GM18873 (cell line): ENCODE results near the gene TK2.
"Not testable (repeated sequence)": the region's sequence is repeated elsewhere in the genome, so short reads cannot be mapped to it uniquely, and the experiment has no call there.

Source experiments
- ATAC-seq: cut with Tn5 transposase; IDR thresholded peaks from one replicate; pipeline ENCODE4 v1.9.1; 2021; ENCODE audit warnings: mild to moderate bottlenecking, moderate library complexity, moderate number of reproducible peaks; ENCODE audit not compliant: unreplicated experiment, low FRiP score

TK2 gene

GRCh38 chr16:66549284-66550131 lies at the start of gene TK2:
Gene TK2, minus strand, starts transcription at chr16:66550122. Its CDS starts 61 bp downstream, at chr16:66550061.
- no peak for ATAC-seq

GRCh38 chr16:66598111-66598510 lies 48.2 kb upstream of the TK2 start:
- ATAC-seq = no peak

GRCh38 chr16:66596986-66597848 lies 47.3 kb upstream of the TK2 start:
- no peak for ATAC-seq

GRCh38 chr16:66596559-66596958 lies 46.6 kb upstream of the TK2 start:
- not testable (repeated sequence) for ATAC-seq

- ATAC-seq = no peak
Measured at GRCh38 chr16:66594739-66595138, 44.8 kb upstream of the TK2 start.

GRCh38 chr16:66592814-66593213 lies 42.9 kb upstream of the TK2 start:
- no peak for ATAC-seq

- no peak for ATAC-seq
Measured at GRCh38 chr16:66592241-66592640, 42.3 kb upstream of the TK2 start.

GRCh38 chr16:66591018-66591417 lies 41.1 kb upstream of the TK2 start:
- ATAC-seq = no peak

GRCh38 chr16:66590322-66590721 lies 40.4 kb upstream of the TK2 start:
- no peak for ATAC-seq

GRCh38 chr16:66588981-66589713 lies 39.2 kb upstream of the TK2 start:
- ATAC-seq = no peak

- ATAC-seq = no peak
Measured at GRCh38 chr16:66587881-66588600, 38.1 kb upstream of the TK2 start.

GRCh38 chr16:66585481-66586239 lies 35.7 kb upstream of the TK2 start:
- no peak for ATAC-seq

GRCh38 chr16:66581246-66581952 lies 31.5 kb upstream of the TK2 start:
- ATAC-seq = no peak

GRCh38 chr16:66580605-66581209 lies 30.8 kb upstream of the TK2 start:
- ATAC-seq = no peak

GRCh38 chr16:66578651-66579531 lies 29.0 kb upstream of the TK2 start, which contains the start of gene CMTM2:
Gene CMTM2, plus strand, starts transcription at chr16:66579463. Its CDS starts 145 bp downstream, at chr16:66579608.
- no peak for ATAC-seq

- ATAC-seq = no peak
Measured at GRCh38 chr16:66576296-66576695, 26.4 kb upstream of the TK2 start.

- ATAC-seq = no peak
Measured at GRCh38 chr16:66575060-66575459, 25.1 kb upstream of the TK2 start.
